IPS-18c (cell line): Measurements from ENCODE around the gene KMT2E.

Experiments
- H3K4me3 ChIP-seq: 2 replicates; pipeline ENCODE4 v1.7.0; 2013; ENCODE audit warnings: low read depth, mild to moderate bottlenecking, low read length, moderate library complexity; ENCODE audit not compliant: insufficient read depth
- H3K9me3 ChIP-seq: one replicate; pipeline ENCODE4 v1.6.1; 2013; ENCODE audit warnings: mild to moderate bottlenecking, low read length, moderate library complexity; ENCODE audit not compliant: control insufficient read depth, insufficient read depth

The KMT2E gene

DNA sequence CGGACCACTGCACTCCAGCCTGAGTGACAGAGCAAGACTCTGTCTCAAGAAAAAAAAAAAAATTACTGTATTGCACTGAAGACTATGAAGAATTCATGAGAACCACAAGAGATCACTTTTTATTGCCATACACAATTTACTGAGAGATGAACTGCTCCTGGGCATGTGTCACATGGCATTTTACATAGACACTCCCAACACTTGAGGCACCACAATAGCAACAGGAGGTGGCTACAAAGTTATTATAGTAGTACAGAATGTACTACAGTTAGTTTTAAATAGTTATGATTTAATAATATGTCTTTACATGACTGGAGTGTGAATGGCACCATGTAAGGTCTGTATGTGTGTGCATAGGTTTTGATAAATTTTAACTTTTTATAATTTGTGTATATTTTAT lies 70.6 kb downstream of the KMT2E start:
- no peak overlapping the region for H3K4me3 ChIP-seq
- no peaks in the 10 kb centered on the region for H3K9me3 ChIP-seq

- no peak overlapping the region for H3K4me3 ChIP-seq
- no peaks in the 10 kb centered on the region for H3K9me3 ChIP-seq
These were observed 72.8 kb downstream of the KMT2E start for GRCh38 chr7:105086850-105087249.

DNA sequence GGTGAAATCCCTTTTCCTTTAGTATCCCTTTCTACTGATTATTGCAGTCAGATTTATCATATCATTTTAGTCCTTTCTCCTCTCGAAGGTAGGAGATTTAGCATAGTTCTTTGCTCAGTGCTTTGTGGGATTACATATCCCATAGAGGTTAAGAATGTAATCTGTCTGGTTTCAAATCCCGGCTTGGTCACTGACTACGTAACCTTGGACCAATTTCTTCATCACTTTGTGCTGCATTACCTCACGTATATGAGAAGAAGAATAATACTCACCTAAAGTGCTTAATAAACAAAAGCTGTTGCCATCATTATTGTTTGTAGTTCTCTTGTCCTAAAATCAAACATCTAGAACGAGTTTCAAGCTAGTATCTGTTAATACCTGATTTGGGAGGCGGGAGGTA lies 74.0 kb downstream of the KMT2E start:
- Histone ChIP-seq H3K4me3 (no peak overlapping the region), H3K9me3 (no peaks in the 10 kb centered on the region)

GRCh38 chr7:105088456-105088855 lies 74.5 kb downstream of the KMT2E start:
- no peak overlapping the region for H3K4me3 ChIP-seq

DNA sequence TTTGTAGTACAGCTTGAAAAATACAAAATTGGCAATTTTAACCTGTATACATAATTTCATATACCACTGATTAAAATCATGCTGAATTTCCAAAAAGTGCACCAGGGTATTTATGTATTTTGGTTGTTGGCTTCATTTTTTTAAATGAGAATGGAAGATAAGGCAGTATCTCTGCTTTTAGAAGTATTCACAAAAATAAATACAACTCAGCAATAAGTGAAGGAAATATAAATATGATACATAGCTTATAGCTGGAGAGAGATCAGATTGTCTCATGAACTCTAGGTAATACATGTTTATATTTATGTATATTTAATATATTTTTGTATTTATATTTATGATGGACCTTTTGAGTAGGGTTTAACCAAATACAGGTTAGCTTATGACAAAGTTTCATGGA lies 81.0 kb downstream of the KMT2E start:
- Histone ChIP-seq H3K4me3 (no peak overlapping the region), H3K9me3 (no peaks in the 10 kb centered on the region)

More at GRCh38 chr7:105088456-105088855, 74.5 kb downstream of the KMT2E start:
- H3K9me3 ChIP-seq = no peaks in the 10 kb centered on the region

GRCh38 chr7:105096306-105096705 lies 82.3 kb downstream of the KMT2E start:
- Histone ChIP-seq H3K9me3 (no peaks in the 10 kb centered on the region), H3K4me3 (no peak overlapping the region)

DNA sequence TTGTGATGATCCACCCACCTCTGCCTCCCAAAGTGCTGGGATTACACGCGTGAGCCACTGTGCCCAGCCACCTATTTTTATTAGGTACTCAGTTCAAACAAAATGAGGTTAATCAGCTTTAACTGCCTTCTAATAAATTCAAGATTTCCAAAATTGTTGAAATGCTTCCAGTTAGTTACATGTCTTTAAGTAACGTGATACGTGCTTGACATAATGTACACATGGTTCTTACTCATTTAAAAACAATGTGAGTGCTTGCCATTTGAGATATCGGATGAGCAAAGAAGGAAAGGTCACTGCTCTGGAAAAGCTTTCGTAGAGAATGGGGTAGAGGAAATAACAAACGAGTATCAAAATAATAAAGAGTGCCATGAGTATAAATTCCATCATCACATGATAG lies 83.6 kb downstream of the KMT2E start:
- Histone ChIP-seq H3K9me3 (no peaks in the 10 kb centered on the region), H3K4me3 (no peak overlapping the region)

DNA sequence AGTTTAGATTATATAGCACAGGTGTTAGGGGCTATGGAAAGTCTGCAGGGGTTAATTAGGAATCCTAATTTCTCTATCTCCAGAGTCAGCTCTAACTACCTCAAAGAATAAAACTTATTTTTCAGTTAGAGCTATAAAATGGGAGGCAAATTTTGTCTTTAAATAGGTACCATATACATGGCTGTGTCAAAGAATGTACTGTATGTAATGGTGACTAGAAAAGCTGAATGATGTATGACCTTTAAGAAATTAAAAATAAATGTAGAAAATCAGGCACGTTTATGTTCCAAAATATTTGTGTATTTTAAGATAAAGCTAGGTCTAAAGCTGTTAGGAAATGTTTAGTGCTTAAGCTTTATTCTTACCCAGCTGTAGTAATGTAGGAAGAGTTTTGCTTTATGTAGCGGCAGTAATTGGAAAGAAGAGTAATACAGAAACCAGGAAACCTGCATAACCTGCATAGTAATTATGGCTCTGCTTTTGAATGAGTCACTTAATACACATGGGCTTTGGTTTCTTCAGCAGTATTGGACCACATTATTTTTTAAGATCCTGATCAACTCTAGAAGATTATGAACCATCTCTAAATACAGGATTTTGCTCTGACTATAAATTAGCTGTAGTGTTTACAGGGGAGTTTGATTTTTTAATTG lies 85.0 kb downstream of the KMT2E start:
- Histone ChIP-seq H3K4me3 (no peak overlapping the region), H3K9me3 (no peaks in the 10 kb centered on the region)

DNA sequence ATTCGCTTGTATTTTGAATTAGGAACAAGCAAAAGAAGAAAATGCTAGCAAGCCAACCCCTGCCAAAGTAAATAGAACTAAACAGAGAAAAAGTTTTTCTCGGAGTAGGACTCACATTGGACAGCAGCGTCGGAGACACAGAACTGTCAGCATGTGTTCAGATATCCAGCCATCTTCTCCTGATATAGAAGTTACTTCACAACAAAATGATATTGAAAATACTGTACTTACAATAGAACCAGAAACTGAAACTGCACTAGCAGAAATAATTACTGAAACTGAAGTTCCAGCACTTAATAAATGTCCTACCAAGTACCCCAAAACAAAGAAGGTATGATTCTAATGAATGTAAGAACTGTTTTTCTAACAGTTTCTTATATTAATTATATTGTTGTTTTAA lies 87.9 kb downstream of the KMT2E start:
- Histone ChIP-seq H3K9me3 (no peaks in the 10 kb centered on the region), H3K4me3 (no peak overlapping the region)

GRCh38 chr7:105102557-105103352 lies 88.8 kb downstream of the KMT2E start:
- Histone ChIP-seq H3K4me3 (no peak overlapping the region), H3K9me3 (no peaks in the 10 kb centered on the region)

GRCh38 chr7:105105579-105105978 lies 91.6 kb downstream of the KMT2E start:
- no peaks in the 10 kb centered on the region for H3K9me3 ChIP-seq
- no peak overlapping the region for H3K4me3 ChIP-seq

- Histone ChIP-seq H3K4me3 (no peak overlapping the region), H3K9me3 (no peaks in the 10 kb centered on the region)
These were observed 92.5 kb downstream of the KMT2E start for GRCh38 chr7:105106473-105106872.

- Histone ChIP-seq H3K4me3 (no peak overlapping the region), H3K9me3 (no peaks in the 10 kb centered on the region)
These were observed 93.5 kb downstream of the KMT2E start for GRCh38 chr7:105107458-105107857.

DNA sequence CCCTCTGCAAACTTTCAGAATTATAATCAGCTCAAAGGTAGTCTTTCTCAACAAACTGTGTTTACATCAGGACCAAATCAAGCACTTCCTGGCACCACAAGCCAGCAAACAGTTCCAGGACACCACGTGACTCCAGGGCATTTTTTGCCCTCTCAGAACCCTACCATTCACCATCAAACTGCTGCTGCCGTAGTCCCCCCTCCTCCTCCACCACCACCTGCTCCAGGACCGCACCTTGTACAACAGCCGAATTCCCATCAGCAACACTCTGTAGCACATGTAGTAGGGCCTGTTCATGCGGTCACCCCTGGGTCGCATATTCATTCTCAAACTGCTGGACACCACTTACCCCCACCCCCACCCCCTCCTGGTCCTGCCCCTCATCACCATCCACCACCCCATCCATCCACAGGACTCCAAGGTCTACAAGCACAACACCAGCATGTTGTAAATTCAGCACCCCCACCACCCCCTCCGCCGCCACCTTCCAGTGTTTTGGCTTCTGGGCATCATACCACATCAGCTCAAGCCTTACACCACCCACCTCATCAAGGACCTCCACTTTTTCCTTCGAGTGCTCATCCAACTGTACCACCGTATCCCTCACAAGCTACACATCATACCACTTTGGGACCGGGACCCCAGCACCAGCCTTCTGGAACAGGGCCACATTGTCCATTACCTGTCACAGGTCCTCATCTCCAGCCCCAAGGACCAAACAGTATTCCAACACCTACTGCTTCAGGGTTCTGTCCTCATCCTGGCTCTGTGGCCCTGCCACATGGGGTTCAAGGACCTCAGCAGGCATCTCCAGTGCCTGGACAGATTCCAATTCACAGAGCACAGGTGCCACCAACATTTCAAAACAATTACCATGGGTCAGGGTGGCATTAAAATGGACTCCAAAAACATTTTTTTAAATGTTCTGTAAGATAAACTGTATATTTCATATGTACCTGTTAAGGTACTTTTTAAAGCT lies 98.7 kb downstream of the KMT2E start:
- Histone ChIP-seq H3K9me3 (no peaks in the 10 kb centered on the region), H3K4me3 (no peak overlapping the region)

- Histone ChIP-seq H3K9me3 (no peaks in the 10 kb centered on the region), H3K4me3 (no peak overlapping the region)
These were observed 104.9 kb downstream of the KMT2E start for GRCh38 chr7:105118612-105119600.

- Histone ChIP-seq H3K4me3 (no peak overlapping the region), H3K9me3 (no peaks in the 10 kb centered on the region)
These were observed 108.6 kb downstream of the KMT2E start for GRCh38 chr7:105122619-105123018.

- Histone ChIP-seq H3K4me3 (no peak overlapping the region), H3K9me3 (no peaks in the 10 kb centered on the region)
These were observed 111.7 kb downstream of the KMT2E start for GRCh38 chr7:105125745-105126144.
